Peyer's patch (tissue), 4 donors: ENCODE data around the gene PLCH1.

Experiments used
- POLR2A ChIP-seq, 2 donors: fragments of 450-650 bp; IDR thresholded peaks; one replicate each; pipeline ENCODE4 v1.5.1; 2017; ENCODE audit warnings: antibody characterized with exemption in 2 of 2, mild to moderate bottlenecking in 2 of 2, moderate library complexity in 2 of 2
- TF ChIP-seq, protein P1 (sequence below), 6 experiments: fragments of 450-650 bp in 4 of 6; fragments of 200-600 bp in 2 of 6; sonication (generic) in 1 of 6; IDR thresholded peaks; one replicate each; pipeline ENCODE4 v1.5.1; 2017 to 2019; ENCODE audit warnings: antibody characterized with exemption in 6 of 6, mild to moderate bottlenecking in 3 of 6, moderate library complexity in 1 of 6

DNA sequence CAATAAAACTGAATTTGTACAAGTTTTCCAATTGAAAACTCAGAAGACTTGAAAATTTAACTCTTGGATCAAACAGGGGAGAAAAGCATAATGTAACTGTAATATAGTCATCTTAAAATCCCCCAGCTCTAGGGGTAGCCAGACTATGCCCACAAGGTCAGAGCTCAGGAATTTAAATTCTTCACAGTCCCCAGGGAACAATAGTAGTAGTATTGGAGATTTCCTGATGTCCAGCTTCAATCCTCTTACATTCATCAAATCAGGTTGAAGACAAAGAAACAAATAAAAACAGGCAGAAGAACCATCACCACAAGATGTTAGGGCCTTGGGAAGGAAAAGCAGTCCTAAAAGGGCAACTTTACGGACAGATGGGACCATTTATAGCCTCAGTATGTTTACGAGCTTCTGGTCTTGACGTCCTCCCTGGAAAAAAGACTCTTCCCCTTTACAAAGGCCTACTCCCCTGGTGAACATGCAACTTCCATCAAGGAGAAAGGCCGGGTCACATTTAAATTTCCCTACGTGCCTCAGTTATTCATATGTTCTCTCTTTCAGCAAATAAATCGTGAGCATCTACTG is 96.8 kb downstream of the PLCH1 start:
- TF ChIP-seq, protein P1, sequence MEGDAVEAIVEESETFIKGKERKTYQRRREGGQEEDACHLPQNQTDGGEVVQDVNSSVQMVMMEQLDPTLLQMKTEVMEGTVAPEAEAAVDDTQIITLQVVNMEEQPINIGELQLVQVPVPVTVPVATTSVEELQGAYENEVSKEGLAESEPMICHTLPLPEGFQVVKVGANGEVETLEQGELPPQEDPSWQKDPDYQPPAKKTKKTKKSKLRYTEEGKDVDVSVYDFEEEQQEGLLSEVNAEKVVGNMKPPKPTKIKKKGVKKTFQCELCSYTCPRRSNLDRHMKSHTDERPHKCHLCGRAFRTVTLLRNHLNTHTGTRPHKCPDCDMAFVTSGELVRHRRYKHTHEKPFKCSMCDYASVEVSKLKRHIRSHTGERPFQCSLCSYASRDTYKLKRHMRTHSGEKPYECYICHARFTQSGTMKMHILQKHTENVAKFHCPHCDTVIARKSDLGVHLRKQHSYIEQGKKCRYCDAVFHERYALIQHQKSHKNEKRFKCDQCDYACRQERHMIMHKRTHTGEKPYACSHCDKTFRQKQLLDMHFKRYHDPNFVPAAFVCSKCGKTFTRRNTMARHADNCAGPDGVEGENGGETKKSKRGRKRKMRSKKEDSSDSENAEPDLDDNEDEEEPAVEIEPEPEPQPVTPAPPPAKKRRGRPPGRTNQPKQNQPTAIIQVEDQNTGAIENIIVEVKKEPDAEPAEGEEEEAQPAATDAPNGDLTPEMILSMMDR (IDR thresholded peaks at IDR 0.05) = no peak
- no peak for TF ChIP-seq POLR2A (IDR thresholded peaks at IDR 0.05)
